ENCODE results near the gene GCNT1.

GRCh38 chr9:76443887-76444286 lies 15.1 kb upstream of the GCNT1 start:
- TF ChIP-seq CTCF (IDR thresholded peaks at IDR 0.05; ENCODE audit: low read depth, low read length), result no peak
- no peak for TF ChIP-seq EZH2phosphoT487 (IDR thresholded peaks at IDR 0.05; ENCODE audit: low read depth)

Measured in OCI-LY3 (cell line).